Spleen (tissue), 11 donors: ENCODE results near the gene GNPTG. TPM values are rescaled to one million over a fixed set of nuclear protein-coding genes. Genes with fewer than 3 reads are reported as not detected.

ENCODE experiments used
- DNase-seq: peaks from one replicate; pipeline ENCODE4 v3.0.0-alpha.2; 2020
- H3K27ac ChIP-seq, 8 donors: fragments of 200-600 bp; sonication (generic) in 7 of 8; 1 replicate in 4 of 8; 2 replicates in 4 of 8; pipeline versions ENCODE4 v1.5.0 to v1.8.0; 2016 to 2021; ENCODE audit warnings: inconsistent platforms in 4 of 8, mild to moderate bottlenecking in 4 of 8, moderate library complexity in 1 of 8
- H3K27me3 ChIP-seq, 7 donors: fragments of 200-600 bp; sonication (generic) in 6 of 7; replicated peaks in 1 of 7; 1 replicate in 4 of 7; 2 replicates in 3 of 7; pipeline versions ENCODE4 v1.5.0 to v1.8.0; 2016 to 2021; ENCODE audit warnings: inconsistent platforms in 3 of 7, mild to moderate bottlenecking in 1 of 7
- H3K36me3 ChIP-seq, 6 donors: fragments of 200-600 bp; sonication (generic) in 5 of 6; 1 replicate in 4 of 6; 2 replicates in 2 of 6; pipeline versions ENCODE4 v1.5.0 to v1.8.0; 2016 to 2021; ENCODE audit warnings: inconsistent platforms in 2 of 6
- H3K4me1 ChIP-seq, 6 donors: fragments of 200-600 bp; sonication (generic) in 5 of 6; 1 replicate in 3 of 6; 2 replicates in 3 of 6; pipeline versions ENCODE4 v1.5.0 to v1.8.0; 2016 to 2021; ENCODE audit warnings: inconsistent platforms in 3 of 6
- H3K4me3 ChIP-seq, 8 donors: fragments of 200-600 bp; sonication (generic) in 7 of 8; 1 replicate in 4 of 8; 2 replicates in 4 of 8; pipeline versions ENCODE4 v1.5.0 to v1.8.0; 2016 to 2021; ENCODE audit warnings: inconsistent platforms in 4 of 8, mild to moderate bottlenecking in 4 of 8, moderate library complexity in 2 of 8
- H3K9me3 ChIP-seq, 8 donors: fragments of 200-600 bp; sonication (generic) in 7 of 8; 1 replicate in 4 of 8; 2 replicates in 4 of 8; pipeline versions ENCODE4 v1.5.0 to v1.8.0; 2016 to 2021; ENCODE audit warnings: inconsistent platforms in 4 of 8
- CTCF ChIP-seq, 11 experiments: fragments of 200-600 bp in 7 of 11; fragments of 450-650 bp in 4 of 11; sonication (generic) in 4 of 11; IDR thresholded peaks in 8 of 11; conservative IDR thresholded peaks in 3 of 11; 1 replicate in 7 of 11; 2 replicates in 4 of 11; pipeline versions ENCODE4 v1.4.0 to v1.8.0; 2016 to 2021; ENCODE audit warnings: antibody characterized with exemption in 11 of 11, inconsistent platforms in 4 of 11, mild to moderate bottlenecking in 1 of 11
- POLR2A ChIP-seq, 3 donors: fragments of 450-650 bp; IDR thresholded peaks; one replicate each; pipeline ENCODE4 v1.5.1; 2017; ENCODE audit warnings: antibody characterized with exemption in 3 of 3, mild to moderate bottlenecking in 1 of 3
- POLR2AphosphoS5 ChIP-seq, 3 donors: sonication (generic); formaldehyde crosslinking; IDR thresholded peaks; one replicate each; pipeline ENCODE4 v1.5.1; 2017; ENCODE audit warnings: antibody characterized with exemption in 3 of 3
- WGBS, 5 donors: extraction: QIAGEN DNeasy Blood & Tissue Kit in 3 of 5; methylation state at CpG; one replicate each; pipeline versions ENCODE4 v1.1.5 to v1.1.7; 2013 to 2018; 5-methylcytosine and 5-hydroxymethylcytosine counted together
- intact Hi-C: fragments of 100-400 bp; cut with DNase I; formaldehyde crosslinking; loops from one replicate; pipeline ENCODE4 v1.15.0; 2023; ENCODE audit warnings: low total_unique reads
- polyA plus RNA-seq, 3 donors: library from polyadenylated mRNA; stranded (reverse); fragments of 200-250 nt; gene quantifications; one replicate each; pipeline ENCODE4 v1.2.1, GENCODE V29; 2013
- total RNA-seq, 7 donors: library from RNA; depleted of rRNA in 3 of 7; stranded (reverse); fragments of >200 nt in 3 of 7; fragmentation: NEBNext Ultra II Directional in 4 of 7; extraction: Animal tissue kit (Norgen Biotek cat#: 25700) in 4 of 7; gene quantifications; one replicate each; pipeline versions ENCODE4 v1.1.0 to v1.2.1, GENCODE V29; 2016 to 2021
- donor health status: healthy with polysubstance abuse.
- donor health status: DM: no; HTN: no; CAD: no; lungs with moderate emphysema.
- donor health status: DM: no; HTN: no; CAD: no.
- donor health status: Bipolar disorder and iron deficiency.
- donor health status: healthy.
- donor health status: DM: no; HTN: no; CAD: no.
- donor health status: DM: yes; HTN: yes; CAD: no.

Gene GNPTG
- total and polyA plus RNA-seq, 10 donors, result 55.6 to 80.6 (median 65.4) TPM

DNA sequence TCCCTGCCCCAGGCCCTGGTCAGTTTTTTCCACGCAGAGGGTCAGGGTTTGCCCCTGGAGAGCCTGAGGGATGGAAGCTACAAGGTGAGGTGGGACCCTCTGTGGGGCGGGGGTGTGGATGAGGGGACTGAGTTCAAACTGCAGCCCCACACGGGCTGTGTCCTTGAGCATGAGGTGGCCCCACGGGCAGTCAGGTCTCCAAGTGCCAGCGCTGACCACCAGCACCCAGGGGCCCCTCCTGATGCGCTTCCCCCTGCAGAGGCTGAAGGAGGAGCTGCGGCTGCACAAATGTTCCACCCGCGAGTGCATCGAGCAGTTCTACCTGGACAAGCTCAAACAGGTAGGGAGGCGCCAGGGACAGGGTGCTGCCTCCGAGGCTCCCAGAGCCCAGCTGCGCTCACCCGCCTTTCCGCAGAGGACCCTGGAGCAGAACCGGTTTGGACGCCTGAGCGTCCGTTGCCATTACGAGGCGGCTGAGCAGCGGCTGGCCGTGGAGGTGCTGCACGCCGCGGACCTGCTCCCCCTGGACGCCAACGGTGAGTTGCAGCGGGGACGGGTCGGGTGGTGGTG, 4.4 kb upstream of the GNPTG start:
- intact Hi-C loops, result no loop called here
- Histone ChIP-seq H3K27me3 (no peaks in the 10 kb centered on the region), H3K4me1 (peaks cover 16 to 46% (median 33%) of the 10 kb centered on the region in 6 donors), H3K36me3 (peaks cover 0 to 37% (median 30%) of the 10 kb centered on the region in 6 donors), H3K4me3 (no peak overlapping the region), H3K9me3 (no peaks in the 10 kb centered on the region), H3K27ac (no peak overlapping the region)
- DNase-seq, result no peak
- 87 to 98% (median 93%) methylated on average over 6 to 31 of the region's 31 CpGs for WGBS, 5 donors
- TF ChIP-seq POLR2A (IDR thresholded peaks at IDR 0.05), result no peak
- no peak for TF ChIP-seq POLR2AphosphoS5 (IDR thresholded peaks at IDR 0.05)
- TF ChIP-seq CTCF (IDR thresholded peaks at IDR 0.05 in 8 of 11, conservative IDR thresholded peaks at IDR 0.05 in 3 of 11), result no peak

- DNase-seq, result no peak
- H3K4me3 ChIP-seq, result no peak overlapping the region
- H3K27me3 ChIP-seq, result no peaks in the 10 kb centered on the region
- peaks cover 0 to 37% (median 30%) of the 10 kb centered on the region in 6 donors for H3K36me3 ChIP-seq
- TF ChIP-seq POLR2AphosphoS5 (IDR thresholded peaks at IDR 0.05) (no peak), POLR2A (IDR thresholded peaks at IDR 0.05) (no peak), CTCF (IDR thresholded peaks at IDR 0.05 in 8 of 11, conservative IDR thresholded peaks at IDR 0.05 in 3 of 11) (no peak)
- no peak overlapping the region for H3K27ac ChIP-seq
- peaks cover 21 to 46% (median 33%) of the 10 kb centered on the region in 6 donors for H3K4me1 ChIP-seq
- no peaks in the 10 kb centered on the region for H3K9me3 ChIP-seq
- intact Hi-C loops, result no loop called here
- WGBS, 5 donors, result 89 to 93% (median 91%) methylated on average over 16 to 29 of the region's 29 CpGs; no CpG with 5 or more reads in 1 of the 5 donors
Measured at GRCh38 chr16:1347962-1348361, 3.8 kb upstream of the GNPTG start.

- intact Hi-C loops, result no loop called here
- no peak for DNase-seq
- WGBS, 5 donors, result 87 to 95% (median 92%) methylated on average over 11 to 15 of the region's 15 CpGs
- Histone ChIP-seq H3K27ac (no peak overlapping the region), H3K4me1 (peaks cover 18 to 46% (median 33%) of the 10 kb centered on the region in 6 donors), H3K4me3 (no peak overlapping the region), H3K36me3 (peaks cover 0 to 37% (median 30%) of the 10 kb centered on the region in 6 donors), H3K9me3 (no peaks in the 10 kb centered on the region), H3K27me3 (no peaks in the 10 kb centered on the region)
- TF ChIP-seq POLR2A (IDR thresholded peaks at IDR 0.05), result no peak
- TF ChIP-seq POLR2AphosphoS5 (IDR thresholded peaks at IDR 0.05), result peak in 1 of 3 donors; percentile 23
- no peak for TF ChIP-seq CTCF (IDR thresholded peaks at IDR 0.05 in 8 of 11, conservative IDR thresholded peaks at IDR 0.05 in 3 of 11)
Measured at GRCh38 chr16:1348441-1348840, 3.3 kb upstream of the GNPTG start.

- H3K27ac ChIP-seq, result no peak overlapping the region
- H3K4me1 ChIP-seq, result peaks cover 17 to 46% (median 35%) of the 10 kb centered on the region in 6 donors
- DNase-seq, result no peak
- no peaks in the 10 kb centered on the region for H3K27me3 ChIP-seq
- H3K9me3 ChIP-seq, result no peaks in the 10 kb centered on the region
- TF ChIP-seq CTCF (IDR thresholded peaks at IDR 0.05 in 8 of 11, conservative IDR thresholded peaks at IDR 0.05 in 3 of 11) (no peak), POLR2A (IDR thresholded peaks at IDR 0.05) (no peak), POLR2AphosphoS5 (IDR thresholded peaks at IDR 0.05) (no peak)
- WGBS, 5 donors, result 84 to 96% (median 92%) methylated on average over 7 to 14 of the region's 14 CpGs
- peaks cover 0 to 37% (median 30%) of the 10 kb centered on the region in 6 donors for H3K36me3 ChIP-seq
- intact Hi-C loops, result no loop called here
- H3K4me3 ChIP-seq, result no peak overlapping the region
Measured at GRCh38 chr16:1348926-1349325, 2.8 kb upstream of the GNPTG start.
